HL-60 (cell line): ENCODE results near the gene RPRD1B.

Experiments
- CTCF ChIP-seq: IDR thresholded peaks from one replicate; pipeline ENCODE4 v1.5.1; 2011; ENCODE audit warnings: low read length, control low read depth, inconsistent platforms; ENCODE audit not compliant: insufficient read depth
- GABPA ChIP-seq: IDR thresholded peaks from 2 replicates; pipeline ENCODE4 v1.6.1; 2012; ENCODE audit warnings: low read depth
- POLR2AphosphoS5 ChIP-seq: IDR thresholded peaks from 2 replicates; pipeline ENCODE4 v1.6.1; 2012; ENCODE audit warnings: low read depth
- REST ChIP-seq: IDR thresholded peaks from 2 replicates; pipeline ENCODE4 v1.6.1; 2012; ENCODE audit warnings: low read depth; ENCODE audit not compliant: insufficient replicate concordance
- SPI1 ChIP-seq: IDR thresholded peaks from 2 replicates; pipeline ENCODE4 v1.6.1; 2012; ENCODE audit warnings: low read depth, mild to moderate bottlenecking, borderline replicate concordance

- TF ChIP-seq CTCF (no peak), SPI1 (no peak), POLR2AphosphoS5 (no peak), GABPA (no peak), REST (no peak)
These were observed 70.7 kb downstream of the RPRD1B start for GRCh38 chr20:38104285-38104684.
